IMR-90 (cell line): ENCODE measurements around the gene L3MBTL4. TPM values are rescaled to one million over a fixed set of nuclear protein-coding genes. Genes with fewer than 3 reads are reported as not detected.

Experiments
- ATAC-seq: fragments of 200-7000 bp; cut with Tn5 transposase; 2 replicates; pipeline ENCODE4 v1.9.1; 2020; ENCODE audit warnings: low read depth, mild to moderate bottlenecking, moderate library complexity
- BruUV-seq: library from RNA; stranded (reverse); fragments of 400-500 nt; replicated peaks from 2 replicates; lab custom pipeline; 2021; lab: Mats Ljungman, UMichigan
- CTCF ChIA-PET: fragments of 300-600 bp; formaldehyde crosslinking; extraction: SDS; loops from one replicate; lab custom pipeline; 2021; ENCODE audit warnings: antibody characterized with exemption; lab: Yijun Ruan, JAX
- POLR2A ChIA-PET: fragments of 300-600 bp; sonication (Branson Sonifier 250); formaldehyde crosslinking; loops from one replicate; lab custom pipeline; 2022; ENCODE audit warnings: antibody characterized with exemption; ENCODE audit not compliant: unreplicated experiment; lab: Charles Lee
- DNase-seq: peaks from one replicate; pipeline ENCODE4 v3.0.0; 2013
- H2AFZ ChIP-seq: replicated peaks from 2 replicates; pipeline ENCODE3; 2013; ENCODE audit warnings: low read length, mild to moderate bottlenecking; ENCODE audit not compliant: poor library complexity
- H2AK5ac ChIP-seq: 2 replicates; pipeline ENCODE4 v1.6.1; 2013; ENCODE audit warnings: low read depth, low read length, inconsistent platforms
- H2AK9ac ChIP-seq: replicated peaks from 2 replicates; pipeline ENCODE3; 2013; ENCODE audit warnings: mild to moderate bottlenecking, low read depth, low read length, moderate library complexity; ENCODE audit not compliant: poor library complexity
- H2BK120ac ChIP-seq: 2 replicates; pipeline ENCODE4 v1.6.1; 2013; ENCODE audit warnings: low read depth, low read length, inconsistent platforms
- H2BK15ac ChIP-seq: 3 replicates; pipeline ENCODE4 v1.6.1; 2013; ENCODE audit warnings: low read depth, low read length, inconsistent platforms
- H2BK20ac ChIP-seq: 2 replicates; pipeline ENCODE4 v1.6.1; 2013; ENCODE audit warnings: low read depth, mild to moderate bottlenecking, inconsistent platforms, low read length, moderate library complexity
- H2BK5ac ChIP-seq: 2 replicates; pipeline ENCODE4 v1.6.1; 2013; ENCODE audit warnings: mild to moderate bottlenecking, low read depth, low read length, inconsistent platforms; ENCODE audit not compliant: poor library complexity, severe bottlenecking
- H3K14ac ChIP-seq: replicated peaks from 2 replicates; pipeline ENCODE4 v1.6.1; 2013; ENCODE audit warnings: low read depth, low read length, inconsistent platforms
- H3K18ac ChIP-seq: 2 replicates; pipeline ENCODE4 v1.6.1; 2013; ENCODE audit warnings: low read depth, low read length, control low read depth
- H3K23ac ChIP-seq: 2 replicates; pipeline ENCODE4 v1.6.1; 2013; ENCODE audit warnings: low read depth, low read length, inconsistent platforms
- H3K27ac ChIP-seq: 2 replicates; pipeline ENCODE4 v1.5.1; 2013; ENCODE audit warnings: mild to moderate bottlenecking, control low read depth, low read length; ENCODE audit not compliant: insufficient read depth
- H3K27me3 ChIP-seq: 2 replicates; pipeline ENCODE4 v1.6.1; 2013; ENCODE audit warnings: low read length; ENCODE audit not compliant: control insufficient read depth, insufficient read depth
- H3K36me3 ChIP-seq: 2 replicates; pipeline ENCODE4 v1.6.1; 2013; ENCODE audit warnings: low read length, mixed read lengths; ENCODE audit not compliant: control insufficient read depth, insufficient read depth
- H3K4ac ChIP-seq: 2 replicates; pipeline ENCODE4 v1.6.1; 2013; ENCODE audit warnings: low read depth, low read length, inconsistent platforms
- H3K4me1 ChIP-seq: 2 replicates; pipeline ENCODE4 v1.6.1; 2013; ENCODE audit warnings: low read length, mixed read lengths; ENCODE audit not compliant: control insufficient read depth, insufficient read depth
- H3K4me2 ChIP-seq: 2 replicates; pipeline ENCODE4 v1.6.1; 2013; ENCODE audit warnings: low read depth, mild to moderate bottlenecking, control low read depth, low read length, moderate library complexity
- H3K4me3 ChIP-seq: 2 replicates; pipeline ENCODE4 v1.5.1; 2013; ENCODE audit warnings: low read depth, mild to moderate bottlenecking, control low read depth, low read length, moderate library complexity; ENCODE audit not compliant: insufficient read depth
- H3K56ac ChIP-seq: 2 replicates; pipeline ENCODE4 v1.6.1; 2013; ENCODE audit warnings: low read length, inconsistent platforms; ENCODE audit not compliant: insufficient read depth; ENCODE audit errors: extremely low read depth
- H3K79me1 ChIP-seq, 2 experiments: 2 replicates each; pipeline ENCODE4 v1.6.1; 2013; ENCODE audit warnings: low read length in 2 of 2, inconsistent platforms in 1 of 2, low read depth in 1 of 2
- H3K9ac ChIP-seq: 2 replicates; pipeline ENCODE4 v1.6.1; 2013; ENCODE audit warnings: low read depth, low read length, control low read depth
- H3K9me1 ChIP-seq: 2 replicates; pipeline ENCODE4 v1.6.1; 2013; ENCODE audit warnings: low read length, inconsistent platforms; ENCODE audit not compliant: insufficient read depth
- H3K9me3 ChIP-seq: 2 replicates; pipeline ENCODE4 v1.6.1; 2013; ENCODE audit warnings: low read length; ENCODE audit not compliant: control insufficient read depth, insufficient read depth
- H4K20me1 ChIP-seq: 2 replicates; pipeline ENCODE4 v1.6.1; 2013; ENCODE audit warnings: low read length, inconsistent platforms; ENCODE audit not compliant: insufficient read depth
- H4K5ac ChIP-seq: 2 replicates; pipeline ENCODE4 v1.6.1; 2013; ENCODE audit warnings: mild to moderate bottlenecking, low read depth, low read length, control low read depth
- H4K8ac ChIP-seq, 2 experiments: 2 replicates each; pipeline ENCODE4 v1.6.1; 2013; ENCODE audit warnings: low read depth in 2 of 2, low read length in 2 of 2, control low read depth in 1 of 2, inconsistent platforms in 1 of 2
- H4K91ac ChIP-seq: 2 replicates; pipeline ENCODE4 v1.6.1; 2013; ENCODE audit warnings: low read depth, low read length, inconsistent platforms; ENCODE audit not compliant: insufficient read depth
- CEBPB ChIP-seq: IDR thresholded peaks from 2 replicates; pipeline ENCODE4 v1.6.1; 2012; ENCODE audit warnings: low read depth, low read length, improper control_type of control experiment
- CHD1 ChIP-seq: IDR thresholded peaks from 2 replicates; pipeline ENCODE4 v1.6.1; 2012; ENCODE audit warnings: low read depth, low read length, improper control_type of control experiment
- CTCF ChIP-seq: conservative IDR thresholded peaks from 2 replicates; pipeline ENCODE4 v1.5.1; 2012; ENCODE audit warnings: mild to moderate bottlenecking, low read depth, low read length, improper control_type of control experiment
- ELK1 ChIP-seq: fragments of 150-350 bp; IDR thresholded peaks from 2 replicates; pipeline ENCODE4 v1.6.1; 2016; ENCODE audit warnings: low read depth, mild to moderate bottlenecking, low read length, moderate library complexity, borderline replicate concordance
- FOS ChIP-seq: fragments of 150-350 bp; IDR thresholded peaks from 2 replicates; pipeline ENCODE4 v1.6.1; 2016; ENCODE audit warnings: low read depth, low read length
- MAFK ChIP-seq: IDR thresholded peaks from 2 replicates; pipeline ENCODE4 v1.6.1; 2012; ENCODE audit warnings: low read depth, low read length, improper control_type of control experiment
- MAZ ChIP-seq: IDR thresholded peaks from 2 replicates; pipeline ENCODE4 v1.6.1; 2012; ENCODE audit warnings: low read depth, mild to moderate bottlenecking, low read length, improper control_type of control experiment, moderate library complexity, borderline replicate concordance
- MXI1 ChIP-seq: IDR thresholded peaks from 2 replicates; pipeline ENCODE4 v1.6.1; 2012; ENCODE audit warnings: low read depth, mild to moderate bottlenecking, low read length, moderate library complexity, borderline replicate concordance
- NFE2L2 ChIP-seq: fragments of 150-350 bp; IDR thresholded peaks from 2 replicates; pipeline ENCODE4 v1.6.1; 2016; ENCODE audit warnings: low read depth, mild to moderate bottlenecking, low read length
- POLR2A ChIP-seq: IDR thresholded peaks from 2 replicates; pipeline ENCODE4 v1.6.1; 2012; ENCODE audit warnings: mild to moderate bottlenecking, low read depth, low read length
- RAD21 ChIP-seq: IDR thresholded peaks from 2 replicates; pipeline ENCODE4 v1.6.1; 2012; ENCODE audit warnings: low read length, improper control_type of control experiment
- RCOR1 ChIP-seq: IDR thresholded peaks from 2 replicates; pipeline ENCODE4 v1.6.1; 2012; ENCODE audit warnings: mild to moderate bottlenecking, low read length, improper control_type of control experiment; ENCODE audit not compliant: insufficient replicate concordance
- RFX5 ChIP-seq: IDR thresholded peaks from 2 replicates; pipeline ENCODE4 v1.8.0; 2012; ENCODE audit warnings: low read depth, mild to moderate bottlenecking, low read length, moderate library complexity
- SMC3 ChIP-seq: fragments of 150-350 bp; IDR thresholded peaks from 2 replicates; pipeline ENCODE4 v1.6.1; 2016; ENCODE audit warnings: low read depth, mild to moderate bottlenecking, antibody characterized with exemption, low read length, moderate library complexity
- WGBS, 2 experiments: methylation state at CpG; one replicate each; pipeline versions ENCODE4 v1.1.5 to v1.1.7; 2013; ENCODE audit warnings: missing lambda C conversion rate in 2 of 2; ENCODE audit not compliant: insufficient read length in 1 of 2; ENCODE audit errors: extremely low coverage in 2 of 2; 5-methylcytosine and 5-hydroxymethylcytosine counted together
- dilution Hi-C: fragments of 300-500 bp; cut with HindIII; formaldehyde crosslinking; loops from one replicate; pipeline ENCODE4 v1.14.3; 2018; ENCODE audit warnings: low sequenced_read_pairs; ENCODE audit not compliant: unreplicated experiment
- in situ Hi-C: fragments of 300-500 bp; cut with MboI; formaldehyde crosslinking; loops from 3 replicates; pipeline ENCODE4 v1.14.3; 2019; ENCODE audit warnings: low sequenced_read_pairs, inconsistent platforms, mixed read lengths
- intact Hi-C: fragments of 100-400 bp; cut with micrococcal nuclease; formaldehyde crosslinking; loops from 2 replicates; pipeline ENCODE4 v1.10.0; 2022
- polyA plus RNA-seq, 3 experiments: library from polyadenylated mRNA; depleted of rRNA; stranded (reverse); fragments of >200 nt; gene quantifications; 2 replicates each; pipeline ENCODE4 v1.2.3, GENCODE V29; 2012; ENCODE audit warnings: low replicate concordance in 1 of 3
- total RNA-seq: library from RNA; depleted of rRNA; stranded (reverse); fragments of >200 nt; gene quantifications from 2 replicates; pipeline ENCODE4 v1.2.3, GENCODE V29; 2012
- TF ChIP-seq, protein P1 (sequence below): fragments of 150-350 bp; IDR thresholded peaks from 2 replicates; pipeline ENCODE4 v1.6.1; 2017; ENCODE audit warnings: mild to moderate bottlenecking, antibody characterized with exemption, low read length, low read depth

Gene L3MBTL4
- total and polyA plus RNA-seq, 2 of the 4 experiments (the other 2 are of a cell fraction) = under 0.01 to 0.02 TPM

- no peak overlapping the region for H2BK5ac ChIP-seq
- H4K5ac ChIP-seq = no peak overlapping the region
- no peak overlapping the region for H3K18ac ChIP-seq
- intact Hi-C loops = no loop called here
- H4K91ac ChIP-seq = no peak overlapping the region
- H3K23ac ChIP-seq = no peak overlapping the region
- no peaks in the 10 kb centered on the region for H4K20me1 ChIP-seq
- no peak overlapping the region for H3K9ac ChIP-seq
- no peaks in the 10 kb centered on the region for H3K36me3 ChIP-seq
- ChIA-PET CTCF (no interaction called here), POLR2A (no interaction called here)
- no peak overlapping the region for H3K14ac ChIP-seq
- no peaks in the 10 kb centered on the region for H3K27me3 ChIP-seq
- ATAC-seq (no peak), DNase-seq (no peak)
- no peak overlapping the region for H2BK120ac ChIP-seq
- H3K4ac ChIP-seq = no peak overlapping the region
- no peak for TF ChIP-seq SMC3
- no peak for TF ChIP-seq CHD1
- no peak for TF ChIP-seq MAFK
- TF ChIP-seq, protein P1, sequence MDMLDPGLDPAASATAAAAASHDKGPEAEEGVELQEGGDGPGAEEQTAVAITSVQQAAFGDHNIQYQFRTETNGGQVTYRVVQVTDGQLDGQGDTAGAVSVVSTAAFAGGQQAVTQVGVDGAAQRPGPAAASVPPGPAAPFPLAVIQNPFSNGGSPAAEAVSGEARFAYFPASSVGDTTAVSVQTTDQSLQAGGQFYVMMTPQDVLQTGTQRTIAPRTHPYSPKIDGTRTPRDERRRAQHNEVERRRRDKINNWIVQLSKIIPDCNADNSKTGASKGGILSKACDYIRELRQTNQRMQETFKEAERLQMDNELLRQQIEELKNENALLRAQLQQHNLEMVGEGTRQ = no peak
- no peak for TF ChIP-seq RFX5
- TF ChIP-seq ELK1 = no peak
- TF ChIP-seq MXI1 = no peak
- no peak for TF ChIP-seq FOS
- TF ChIP-seq NFE2L2 = no peak
- TF ChIP-seq RCOR1 = no peak
- no peak for TF ChIP-seq POLR2A
- TF ChIP-seq CEBPB = no peak
- TF ChIP-seq RAD21 = no peak
- TF ChIP-seq CTCF = no peak
- TF ChIP-seq MAZ = no peak
- H3K4me1 ChIP-seq = no peaks in the 10 kb centered on the region
- no peak overlapping the region for H3K27ac ChIP-seq
- H3K4me3 ChIP-seq = no peak overlapping the region
- no peak overlapping the region for H2AK5ac ChIP-seq
- no peak overlapping the region for H3K56ac ChIP-seq
- BruUV-seq = no TSS peak
- H2BK15ac ChIP-seq = no peak overlapping the region
- H3K79me1 ChIP-seq = no peaks in the 10 kb centered on the region
- no peak overlapping the region for H2AFZ ChIP-seq
- no peak overlapping the region for H4K8ac ChIP-seq
- WGBS, 2 experiments = no CpG with 5 or more reads among the region's 2 CpGs
- no peaks in the 10 kb centered on the region for H3K9me3 ChIP-seq
- no peak overlapping the region for H2BK20ac ChIP-seq
- no peak overlapping the region for H3K4me2 ChIP-seq
- no peaks in the 10 kb centered on the region for H3K9me1 ChIP-seq
- no peak overlapping the region for H2AK9ac ChIP-seq
- dilution Hi-C loops = no loop called here
- in situ Hi-C loops = no loop called here
Measured at GRCh38 chr18:6396276-6396675, 18.4 kb downstream of the L3MBTL4 start.
